Stimulated activated memory B cell treated with anti-CD40 and anti-IgM and Interleukin-4, amounts not matched to agents 10 μg/mL and 1 μg/mL and 100 μg/mL, for 72 hours (primary cell): ENCODE measurements around the gene CDH13.
A peak's percentile ranks its signal among the peaks of the same experiment; 100 is the strongest.

ENCODE experiments used
- ATAC-seq: fragments of 150-1000 bp; cut with Tn5 transposase; 2 replicates; pipeline ENCODE4 v1.10.0; 2021
- H3K27ac Mint-ChIP-seq: one replicate; pipeline ENCODE4 v1.8.0; 2022; ENCODE audit warnings: mild to moderate bottlenecking, mixed read lengths
- H3K27me3 Mint-ChIP-seq: one replicate; pipeline ENCODE4 v1.8.0; 2022; ENCODE audit warnings: mixed read lengths
- H3K36me3 Mint-ChIP-seq: one replicate; pipeline ENCODE4 v1.8.0; 2022; ENCODE audit warnings: mixed read lengths
- H3K4me1 Mint-ChIP-seq: one replicate; pipeline ENCODE4 v1.8.0; 2022; ENCODE audit warnings: mixed read lengths
- H3K4me3 Mint-ChIP-seq: one replicate; pipeline ENCODE4 v1.8.0; 2022; ENCODE audit warnings: mild to moderate bottlenecking, moderate library complexity, mixed read lengths
- H3K9me3 Mint-ChIP-seq: one replicate; pipeline ENCODE4 v1.8.0; 2022; ENCODE audit warnings: mixed read lengths

CDH13 gene

DNA sequence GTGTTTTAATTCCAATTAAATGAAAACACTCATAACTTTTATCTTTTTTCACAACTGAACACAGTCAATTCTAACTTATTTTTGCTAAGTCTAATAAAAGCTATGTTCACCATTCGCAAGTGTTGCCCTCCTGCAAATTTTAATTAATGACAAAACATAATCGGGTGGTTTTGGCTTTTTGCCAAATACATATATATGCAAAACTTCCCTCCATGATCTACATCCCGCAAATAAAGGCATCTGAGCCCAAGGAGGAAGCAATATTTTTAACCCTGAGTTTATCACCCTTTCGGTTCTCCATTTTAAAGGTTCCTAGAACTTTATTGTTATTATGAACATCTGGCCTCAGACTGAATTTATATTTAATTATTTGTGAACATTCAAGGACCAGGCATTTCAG is 507.9 kb downstream of the CDH13 start:
- no peaks in the 10 kb centered on the region for H3K9me3 Mint-ChIP-seq
- no peaks in the 10 kb centered on the region for H3K36me3 Mint-ChIP-seq
- no peak overlapping the region for H3K4me3 Mint-ChIP-seq
- no peak overlapping the region for H3K27ac Mint-ChIP-seq
- no peak for ATAC-seq
- H3K27me3 Mint-ChIP-seq: peaks cover 13% of the 10 kb centered on the region
- peaks cover 5% of the 10 kb centered on the region for H3K4me1 Mint-ChIP-seq

DNA sequence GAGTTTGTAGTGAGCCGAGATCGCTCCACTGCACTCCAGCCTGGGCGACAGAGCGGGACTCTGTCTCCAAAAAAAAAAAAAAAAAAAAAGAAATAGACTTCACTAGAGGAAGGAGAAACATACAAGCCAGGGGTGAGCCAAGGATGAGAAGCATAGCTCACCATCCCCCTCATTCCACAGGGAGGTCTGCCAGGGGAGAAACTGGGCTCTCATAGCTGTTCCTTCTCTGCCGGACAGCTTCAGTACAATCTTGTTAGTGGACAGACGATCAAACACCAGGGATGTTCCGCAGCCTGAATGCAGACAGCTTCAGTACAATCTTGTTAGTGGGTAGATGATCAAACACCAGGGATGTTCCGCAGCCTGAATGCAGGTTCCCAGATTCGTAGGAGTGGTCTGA is 509.6 kb downstream of the CDH13 start:
- H3K4me3 Mint-ChIP-seq: no peak overlapping the region
- ATAC-seq: no peak
- no peaks in the 10 kb centered on the region for H3K9me3 Mint-ChIP-seq
- H3K27ac Mint-ChIP-seq: no peak overlapping the region
- peaks cover 5% of the 10 kb centered on the region for H3K4me1 Mint-ChIP-seq
- no peaks in the 10 kb centered on the region for H3K36me3 Mint-ChIP-seq
- peaks cover 13% of the 10 kb centered on the region for H3K27me3 Mint-ChIP-seq

GRCh38 chr16:83136924-83137323 is 510.2 kb downstream of the CDH13 start:
- Mint-ChIP-seq H3K27ac (no peak overlapping the region), H3K27me3 (peaks cover 13% of the 10 kb centered on the region), H3K9me3 (no peaks in the 10 kb centered on the region), H3K4me1 (peaks cover 5% of the 10 kb centered on the region), H3K36me3 (no peaks in the 10 kb centered on the region), H3K4me3 (no peak overlapping the region)
- no peak for ATAC-seq

DNA sequence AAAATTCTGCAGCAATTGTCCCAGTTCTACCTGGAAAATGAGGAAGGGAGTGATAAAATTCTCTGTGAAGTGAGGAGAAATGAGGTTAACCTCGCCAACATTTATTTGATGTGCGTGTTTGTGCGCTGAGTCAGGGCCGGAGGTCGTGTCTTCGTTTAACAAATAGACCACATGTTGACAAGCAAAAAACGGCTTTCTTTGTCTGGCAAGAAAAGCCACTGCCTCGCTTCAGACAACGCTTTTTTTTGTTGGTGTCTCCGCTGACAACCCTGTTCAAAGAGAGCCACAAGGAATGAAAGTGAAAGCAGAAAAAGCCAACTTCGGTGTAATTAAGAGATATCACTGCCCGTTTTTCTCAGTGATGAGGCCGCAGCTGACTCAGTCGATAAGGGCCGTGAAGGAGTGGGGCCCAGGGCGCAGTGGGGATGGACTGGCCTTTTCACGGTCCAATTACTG is 510.6 kb downstream of the CDH13 start:
- Mint-ChIP-seq H3K9me3 (no peaks in the 10 kb centered on the region), H3K36me3 (no peaks in the 10 kb centered on the region), H3K27ac (no peak overlapping the region), H3K4me3 (peak overlapping the region; percentile 16), H3K4me1 (peaks cover 5% of the 10 kb centered on the region), H3K27me3 (peaks cover 13% of the 10 kb centered on the region)
- no peak for ATAC-seq

GRCh38 chr16:83137894-83138293 is 511.1 kb downstream of the CDH13 start:
- Mint-ChIP-seq H3K9me3 (no peaks in the 10 kb centered on the region), H3K27ac (no peak overlapping the region), H3K36me3 (no peaks in the 10 kb centered on the region), H3K27me3 (peaks cover 13% of the 10 kb centered on the region), H3K4me3 (no peak overlapping the region), H3K4me1 (peaks cover 5% of the 10 kb centered on the region)
- ATAC-seq: no peak

GRCh38 chr16:83138512-83138911 is 511.7 kb downstream of the CDH13 start:
- peaks cover 13% of the 10 kb centered on the region for H3K27me3 Mint-ChIP-seq
- no peak for ATAC-seq
- no peak overlapping the region for H3K4me3 Mint-ChIP-seq
- H3K27ac Mint-ChIP-seq: no peak overlapping the region
- peaks cover 5% of the 10 kb centered on the region for H3K4me1 Mint-ChIP-seq
- no peaks in the 10 kb centered on the region for H3K36me3 Mint-ChIP-seq
- no peaks in the 10 kb centered on the region for H3K9me3 Mint-ChIP-seq

- Mint-ChIP-seq H3K4me1 (peaks cover 5% of the 10 kb centered on the region), H3K9me3 (no peaks in the 10 kb centered on the region), H3K36me3 (no peaks in the 10 kb centered on the region), H3K4me3 (no peak overlapping the region), H3K27me3 (peaks cover 13% of the 10 kb centered on the region), H3K27ac (no peak overlapping the region)
- ATAC-seq: no peak
These were observed 512.4 kb downstream of the CDH13 start for GRCh38 chr16:83138976-83139690.

- no peak overlapping the region for H3K27ac Mint-ChIP-seq
- no peak for ATAC-seq
- peaks cover 10% of the 10 kb centered on the region for H3K27me3 Mint-ChIP-seq
- H3K4me1 Mint-ChIP-seq: no peaks in the 10 kb centered on the region
- H3K4me3 Mint-ChIP-seq: no peak overlapping the region
- no peaks in the 10 kb centered on the region for H3K9me3 Mint-ChIP-seq
- no peaks in the 10 kb centered on the region for H3K36me3 Mint-ChIP-seq
These were observed 517.0 kb downstream of the CDH13 start for GRCh38 chr16:83143788-83144187.

- no peak for ATAC-seq
- Mint-ChIP-seq H3K27ac (no peak overlapping the region), H3K4me3 (no peak overlapping the region), H3K36me3 (no peaks in the 10 kb centered on the region), H3K4me1 (no peaks in the 10 kb centered on the region), H3K9me3 (peaks cover 2% of the 10 kb centered on the region), H3K27me3 (peaks cover 8% of the 10 kb centered on the region)
These were observed 518.5 kb downstream of the CDH13 start for GRCh38 chr16:83145297-83145696.

- Mint-ChIP-seq H3K36me3 (no peaks in the 10 kb centered on the region), H3K27me3 (peaks cover 8% of the 10 kb centered on the region)
- no peak for ATAC-seq
These were observed 520.5 kb downstream of the CDH13 start for GRCh38 chr16:83147244-83147643.

GRCh38 chr16:83158320-83158957 is 531.7 kb downstream of the CDH13 start:
- H3K36me3 Mint-ChIP-seq: no peaks in the 10 kb centered on the region
- H3K4me1 Mint-ChIP-seq: no peaks in the 10 kb centered on the region
- no peaks in the 10 kb centered on the region for H3K9me3 Mint-ChIP-seq
- H3K27me3 Mint-ChIP-seq: peaks cover 6% of the 10 kb centered on the region
- no peak for ATAC-seq
- H3K4me3 Mint-ChIP-seq: no peak overlapping the region
- H3K27ac Mint-ChIP-seq: no peak overlapping the region

More at GRCh38 chr16:83147244-83147643, 520.5 kb downstream of the CDH13 start:
- peaks cover 3% of the 10 kb centered on the region for H3K9me3 Mint-ChIP-seq
- H3K4me3 Mint-ChIP-seq: no peak overlapping the region
- no peak overlapping the region for H3K27ac Mint-ChIP-seq
- no peaks in the 10 kb centered on the region for H3K4me1 Mint-ChIP-seq

DNA sequence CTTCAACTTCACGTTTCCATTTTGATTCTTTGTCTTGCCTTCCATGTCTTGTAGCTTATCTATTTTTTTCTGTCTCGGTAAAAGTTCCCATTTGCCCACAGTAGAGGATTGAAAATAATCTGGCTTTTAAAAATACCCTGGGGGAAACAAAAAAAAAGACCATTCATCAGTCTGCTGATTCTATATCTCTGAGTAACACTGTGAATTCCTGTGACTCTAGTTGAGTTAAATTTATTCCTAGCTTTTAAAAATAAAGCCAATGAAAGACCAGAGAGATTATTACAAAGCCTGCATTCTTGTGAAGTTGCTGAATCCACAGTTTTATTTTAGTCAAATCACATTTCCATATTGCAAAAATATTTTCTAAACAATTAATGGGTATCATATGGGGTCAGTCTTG is 532.3 kb downstream of the CDH13 start:
- Mint-ChIP-seq H3K9me3 (no peaks in the 10 kb centered on the region), H3K4me1 (no peaks in the 10 kb centered on the region), H3K36me3 (no peaks in the 10 kb centered on the region), H3K27ac (no peak overlapping the region), H3K4me3 (no peak overlapping the region), H3K27me3 (peaks cover 6% of the 10 kb centered on the region)
- ATAC-seq: no peak

DNA sequence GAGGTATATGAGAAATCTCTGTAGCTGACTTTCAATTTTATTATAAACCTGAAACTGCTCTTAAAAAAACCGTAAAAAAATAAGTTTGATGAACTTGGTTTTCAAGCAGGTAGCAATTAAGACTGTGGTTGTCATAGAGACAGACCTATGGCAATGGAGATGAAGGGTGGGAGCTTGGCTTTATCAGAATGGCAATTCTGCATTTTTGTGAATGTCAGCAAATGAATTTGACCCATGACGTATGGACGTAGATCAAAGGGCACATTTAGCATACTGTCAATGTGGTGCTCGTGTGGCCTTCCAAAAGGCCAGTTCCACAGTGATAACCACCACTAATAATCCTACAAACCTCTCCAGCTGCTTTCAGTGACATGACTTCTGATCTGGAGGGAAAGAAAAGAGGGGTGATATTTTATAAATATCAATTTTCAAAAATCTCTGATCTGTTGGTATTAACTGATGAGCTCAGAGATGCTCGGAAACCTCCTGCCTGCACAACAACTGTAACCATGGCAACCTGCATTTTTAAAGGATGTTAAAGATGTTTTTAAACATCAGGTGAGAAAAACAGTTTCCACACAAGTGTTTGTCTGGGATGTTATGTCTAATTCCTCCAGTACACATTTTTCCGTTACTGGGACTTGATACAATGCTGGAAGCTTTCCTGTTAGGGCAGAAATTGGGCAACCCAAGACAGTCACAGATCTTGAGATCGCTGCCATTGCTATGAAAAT is 533.7 kb downstream of the CDH13 start:
- Mint-ChIP-seq H3K27me3 (peaks cover 6% of the 10 kb centered on the region), H3K9me3 (no peaks in the 10 kb centered on the region), H3K36me3 (no peaks in the 10 kb centered on the region), H3K27ac (no peak overlapping the region), H3K4me3 (no peak overlapping the region), H3K4me1 (no peaks in the 10 kb centered on the region)
- ATAC-seq: no peak

DNA sequence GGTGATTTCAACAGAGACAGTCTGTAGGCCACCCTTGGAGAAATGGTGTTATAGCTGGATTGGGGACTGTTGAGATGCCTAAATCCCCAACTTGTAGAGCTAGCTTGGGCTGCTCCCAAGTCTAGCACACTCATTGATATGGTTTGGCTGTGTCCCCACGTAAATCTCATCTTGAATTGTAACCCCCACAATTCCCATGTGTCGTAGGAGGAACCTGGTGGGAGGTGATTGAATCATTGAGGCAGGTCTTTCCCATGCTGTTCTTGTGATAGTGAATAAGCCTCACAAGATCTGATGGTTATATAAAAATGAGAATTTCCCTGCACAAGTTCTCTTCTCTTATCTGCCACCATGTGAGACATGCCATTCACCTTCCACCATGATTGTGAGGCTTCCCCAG is 536.0 kb downstream of the CDH13 start:
- Mint-ChIP-seq H3K4me3 (no peak overlapping the region), H3K9me3 (no peaks in the 10 kb centered on the region), H3K27me3 (peaks cover 6% of the 10 kb centered on the region), H3K4me1 (no peaks in the 10 kb centered on the region), H3K27ac (no peak overlapping the region), H3K36me3 (no peaks in the 10 kb centered on the region)
- ATAC-seq: no peak

DNA sequence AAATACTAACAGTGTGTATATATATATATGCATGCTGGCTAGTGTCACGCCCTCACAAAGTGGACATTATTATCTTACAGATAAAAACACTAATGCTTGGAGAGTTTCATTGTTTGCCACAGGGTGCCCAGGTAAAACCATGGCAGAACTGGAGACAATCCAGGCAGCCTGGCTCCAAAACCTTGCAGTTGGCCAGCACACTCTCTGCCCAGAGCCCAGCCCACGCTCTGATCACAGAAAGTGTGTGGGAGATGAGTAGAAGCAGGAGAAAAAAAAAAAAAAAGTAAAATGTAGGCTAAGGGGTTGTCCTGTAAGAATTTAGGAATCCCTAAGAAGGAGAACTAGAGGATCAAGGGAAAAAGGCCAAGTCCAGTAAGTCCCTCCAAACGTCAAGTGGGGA is 538.0 kb downstream of the CDH13 start:
- no peak for ATAC-seq
- H3K4me1 Mint-ChIP-seq: no peaks in the 10 kb centered on the region
- no peak overlapping the region for H3K27ac Mint-ChIP-seq
- no peaks in the 10 kb centered on the region for H3K27me3 Mint-ChIP-seq
- no peaks in the 10 kb centered on the region for H3K9me3 Mint-ChIP-seq
- no peaks in the 10 kb centered on the region for H3K36me3 Mint-ChIP-seq
- no peak overlapping the region for H3K4me3 Mint-ChIP-seq

DNA sequence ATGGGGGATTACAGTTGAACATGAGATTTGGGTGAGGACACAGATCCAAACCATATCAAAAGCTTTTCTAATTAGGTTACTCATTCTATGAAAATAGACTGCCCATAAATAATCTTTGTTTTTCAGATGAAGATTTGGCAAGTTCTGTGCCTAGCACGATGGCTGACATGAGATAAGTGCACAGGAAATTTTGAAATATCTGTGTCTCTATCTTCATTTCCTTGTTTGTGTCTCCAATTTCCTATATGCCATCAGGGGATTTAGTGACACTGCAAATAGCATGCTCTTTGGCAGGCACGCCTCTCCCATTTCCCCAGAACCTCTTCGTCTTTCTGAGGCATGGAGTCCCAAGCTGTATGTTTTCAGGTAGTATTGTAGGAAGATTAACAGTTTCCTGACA is 544.6 kb downstream of the CDH13 start:
- Mint-ChIP-seq H3K27ac (no peak overlapping the region), H3K27me3 (no peaks in the 10 kb centered on the region), H3K36me3 (no peaks in the 10 kb centered on the region), H3K9me3 (no peaks in the 10 kb centered on the region), H3K4me1 (no peaks in the 10 kb centered on the region), H3K4me3 (no peak overlapping the region)
- no peak for ATAC-seq
